Naive thymus-derived CD4-positive, alpha-beta T cell (primary cell): ENCODE results near the gene BUB3. TPM values are rescaled to one million over a fixed set of nuclear protein-coding genes. Genes with fewer than 3 reads are reported as not detected.
A peak's percentile ranks its signal among the peaks of the same experiment; 100 is the strongest.

Experiments used
- ATAC-seq: fragments of 150-1000 bp; cut with Tn5 transposase; 2 replicates; pipeline ENCODE4 v1.10.0; 2021; ENCODE audit warnings: mild to moderate bottlenecking, moderate library complexity
- CTCF ChIA-PET: fragments of 350-600 bp; sonication (Branson Sonifier 250); formaldehyde crosslinking; loops from one replicate; lab custom pipeline; 2021; ENCODE audit warnings: antibody characterized with exemption; lab: Charles Lee
- POLR2A ChIA-PET: fragments of 350-600 bp; sonication (Branson Sonifier 250); formaldehyde crosslinking; loops from one replicate; lab custom pipeline; 2021; ENCODE audit warnings: antibody characterized with exemption, inconsistent platforms; lab: Charles Lee
- DNase-seq, 9 donors: peaks; one replicate each; pipeline versions ENCODE4 v3.0.0 to v3.0.0-alpha.2; 2020 to 2022; ENCODE audit warnings: mixed read lengths in 1 of 9
- H3K27ac ChIP-seq: one replicate; pipeline ENCODE4 v1.7.0; 2013; ENCODE audit warnings: mild to moderate bottlenecking, low read depth, low read length, moderate library complexity
- H3K27me3 ChIP-seq, 2 donors: one replicate each; pipeline ENCODE4 v1.7.0; 2013; ENCODE audit warnings: low read length in 2 of 2, mild to moderate bottlenecking in 2 of 2, moderate library complexity in 2 of 2; ENCODE audit not compliant: control insufficient read depth in 2 of 2, insufficient read depth in 2 of 2
- H3K36me3 ChIP-seq, 3 experiments: 1 replicate in 2 of 3; 2 replicates in 1 of 3; pipeline ENCODE4 v1.7.0; 2013; ENCODE audit warnings: low read length in 3 of 3, mild to moderate bottlenecking in 3 of 3, moderate library complexity in 1 of 3; ENCODE audit not compliant: insufficient read depth in 3 of 3, control insufficient read depth in 2 of 3
- H3K4me1 ChIP-seq, 2 donors: one replicate each; pipeline ENCODE4 v1.7.0; 2013; ENCODE audit warnings: low read length in 2 of 2, mild to moderate bottlenecking in 2 of 2, moderate library complexity in 1 of 2; ENCODE audit not compliant: control insufficient read depth in 2 of 2, insufficient read depth in 2 of 2
- H3K4me3 ChIP-seq: 2 replicates; pipeline ENCODE4 v1.7.0; 2013; ENCODE audit warnings: mild to moderate bottlenecking, low read length
- H3K9me3 ChIP-seq, 3 experiments: 1 replicate in 2 of 3; 2 replicates in 1 of 3; pipeline ENCODE4 v1.7.0; 2013; ENCODE audit warnings: low read length in 3 of 3; ENCODE audit not compliant: control insufficient read depth in 2 of 3
- H3K27ac Mint-ChIP-seq, 9 donors: one replicate each; pipeline ENCODE4 v1.8.0; 2020 to 2022; ENCODE audit warnings: mixed read lengths in 9 of 9, mild to moderate bottlenecking in 8 of 9, moderate library complexity in 5 of 9, inconsistent platforms in 2 of 9
- H3K27me3 Mint-ChIP-seq, 5 donors: one replicate each; pipeline ENCODE4 v1.8.0; 2021 to 2022; ENCODE audit warnings: mixed read lengths in 5 of 5, mild to moderate bottlenecking in 1 of 5
- H3K36me3 Mint-ChIP-seq, 5 donors: one replicate each; pipeline ENCODE4 v1.8.0; 2020 to 2022; ENCODE audit warnings: mixed read lengths in 5 of 5, mild to moderate bottlenecking in 3 of 5, inconsistent platforms in 1 of 5
- H3K4me1 Mint-ChIP-seq, 7 donors: one replicate each; pipeline ENCODE4 v1.8.0; 2020 to 2022; ENCODE audit warnings: mixed read lengths in 7 of 7, mild to moderate bottlenecking in 3 of 7, inconsistent platforms in 1 of 7
- H3K4me3 Mint-ChIP-seq, 10 donors: one replicate each; pipeline ENCODE4 v1.8.0; 2020 to 2022; ENCODE audit warnings: mild to moderate bottlenecking in 10 of 10, mixed read lengths in 10 of 10, moderate library complexity in 6 of 10, inconsistent platforms in 2 of 10
- H3K9me3 Mint-ChIP-seq, 11 donors: one replicate each; pipeline ENCODE4 v1.8.0; 2020 to 2022; ENCODE audit warnings: mixed read lengths in 11 of 11, mild to moderate bottlenecking in 4 of 11, inconsistent platforms in 1 of 11, moderate library complexity in 1 of 11
- intact Hi-C, 2 donors: fragments of 100-400 bp; cut with micrococcal nuclease; formaldehyde crosslinking; loops; one replicate each; pipeline ENCODE4 v1.15.1; 2023
- polyA plus RNA-seq, 2 donors: library from polyadenylated mRNA; unstranded; fragments of 300-500 nt; fragmentation: Illumina TruSeq; gene quantifications; one replicate each; pipeline ENCODE4 v1.2.3, GENCODE V29; 2021
- total RNA-seq, 6 experiments: library from RNA in 5 of 6; stranded (reverse) in 5 of 6; gene quantifications; 1 replicate in 5 of 6; 2 replicates in 1 of 6; pipeline ENCODE4 v1.2.3 and lab custom pipeline; 2021 to 2026

Gene BUB3
- total and polyA plus RNA-seq, 7 experiments from 2014 or later: 91.4 to 255 (median 180) TPM

GRCh38 chr10:123144697-123145541 is 9.3 kb upstream of the BUB3 start:
- ChIA-PET POLR2A (interaction anchor here (1.3 to 1.7 kb wide), 2 partner anchors 9 to 11 kb away, joined by 3 to 6 read pairs; partner anchors contain the start of gene BUB3), CTCF (interaction anchor here (0.7 kb wide), 2 partner anchors 209 to 413 kb away, joined by 3 read pairs; no protein-coding TSS in a partner anchor)
- Histone ChIP-seq H3K27ac (no peak overlapping the region), H3K27me3 (peaks cover 36 to 61% of the 10 kb centered on the region in 2 donors), H3K4me3 (no peak overlapping the region), H3K36me3 (no peaks in the 10 kb centered on the region), H3K9me3 (no peaks in the 10 kb centered on the region), H3K4me1 (peaks cover 35 to 73% of the 10 kb centered on the region in 2 donors)
- Mint-ChIP-seq H3K27ac (peak overlapping the region in 2 of 9 donors; percentile 31 to 67), H3K4me3 (peak overlapping the region in 9 of 10 donors; percentile 7 to 71 (median 62)), H3K9me3 (peaks cover 0 to 4% (median 0%) of the 10 kb centered on the region in 11 donors), H3K36me3 (peaks cover 0 to 3% (median 0%) of the 10 kb centered on the region in 5 donors), H3K4me1 (peaks cover 25 to 76% (median 65%) of the 10 kb centered on the region in 7 donors), H3K27me3 (peaks cover 72 to 84% (median 77%) of the 10 kb centered on the region in 5 donors)
- intact Hi-C loops: loop anchor here in 1 of 2 donors (1.0 kb wide), 1 partner anchor 11 kb away; no protein-coding TSS in a partner anchor
- no peak for ATAC-seq
- DNase-seq: peak in 1 of 9 donors; percentile 26

DNA sequence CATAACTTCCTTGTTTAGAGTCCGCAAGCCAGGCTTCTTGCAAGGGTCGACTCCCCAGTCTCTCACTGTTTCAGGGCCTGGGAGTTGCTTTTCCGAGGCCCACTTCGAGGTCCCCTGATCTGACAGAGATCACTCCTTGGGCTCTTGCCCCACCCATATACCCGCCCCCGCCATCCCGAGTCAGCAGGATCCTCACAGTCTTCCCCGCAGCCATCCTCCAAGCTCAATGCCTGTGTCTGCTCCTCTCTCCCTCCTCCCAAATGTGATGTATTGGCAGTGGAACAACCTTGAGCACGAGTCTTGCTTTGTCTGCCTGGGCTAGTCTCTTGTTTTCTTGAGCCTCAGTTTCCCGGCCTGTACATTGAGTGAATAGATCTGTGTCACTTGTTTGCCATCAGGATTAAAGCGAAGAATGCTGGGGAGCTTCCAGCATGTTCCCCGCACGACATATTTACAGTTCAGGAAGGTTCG is 8.6 kb upstream of the BUB3 start:
- Histone ChIP-seq H3K27me3 (peaks cover 37 to 58% of the 10 kb centered on the region in 2 donors), H3K9me3 (no peaks in the 10 kb centered on the region), H3K4me3 (no peak overlapping the region), H3K4me1 (peaks cover 39 to 75% of the 10 kb centered on the region in 2 donors), H3K36me3 (no peaks in the 10 kb centered on the region), H3K27ac (no peak overlapping the region)
- H3K4me3 Mint-ChIP-seq: peak overlapping the region; percentile 24 to 71 (median 62)
- ChIA-PET CTCF (interaction anchor here (0.7 kb wide), 1 partner anchor 209 kb away, joined by 3 read pairs; no protein-coding TSS in a partner anchor), POLR2A (interaction anchor here (1.3 to 1.7 kb wide), 2 partner anchors 8 to 11 kb away, joined by 3 to 6 read pairs; partner anchors contain the start of gene BUB3)
- peaks cover 25 to 74% (median 64%) of the 10 kb centered on the region in 7 donors for H3K4me1 Mint-ChIP-seq
- peaks cover 0 to 3% (median 0%) of the 10 kb centered on the region in 5 donors for H3K36me3 Mint-ChIP-seq
- ATAC-seq (no peak), DNase-seq (no peak)
- intact Hi-C loops: loop anchor here in 1 of 2 donors (1.0 kb wide), 1 partner anchor 11 kb away; no protein-coding TSS in a partner anchor
- H3K27ac Mint-ChIP-seq: peak overlapping the region in 2 of 9 donors; percentile 31 to 66
- H3K27me3 Mint-ChIP-seq: peaks cover 70 to 84% (median 73%) of the 10 kb centered on the region in 5 donors
- peaks cover 0 to 4% (median 0%) of the 10 kb centered on the region in 11 donors for H3K9me3 Mint-ChIP-seq

- peaks cover 0 to 3% (median 0%) of the 10 kb centered on the region in 5 donors for H3K36me3 Mint-ChIP-seq
- H3K9me3 ChIP-seq: no peaks in the 10 kb centered on the region
- CTCF ChIA-PET: no interaction called here
Observed at GRCh38 chr10:123146013-123146893, 7.9 kb upstream of the BUB3 start.

GRCh38 chr10:123146894-123147634 is 7.1 kb upstream of the BUB3 start:
- peaks cover 55 to 84% (median 58%) of the 10 kb centered on the region in 5 donors for H3K27me3 Mint-ChIP-seq
- ATAC-seq: no peak
- peaks cover 39 to 86% of the 10 kb centered on the region in 2 donors for H3K4me1 ChIP-seq
- peaks cover 25 to 77% (median 64%) of the 10 kb centered on the region in 7 donors for H3K4me1 Mint-ChIP-seq
- ChIA-PET CTCF (no interaction called here), POLR2A (interaction anchor here (0.6 kb wide), 1 partner anchor 142 kb away, joined by 3 read pairs; no protein-coding TSS in a partner anchor)
- no peak overlapping the region for H3K4me3 ChIP-seq
- H3K9me3 Mint-ChIP-seq: peaks cover 0 to 4% (median 0%) of the 10 kb centered on the region in 11 donors
- H3K36me3 Mint-ChIP-seq: peaks cover 0 to 3% (median 0%) of the 10 kb centered on the region in 5 donors
- H3K4me3 Mint-ChIP-seq: peak overlapping the region; percentile 51 to 83 (median 68)
- DNase-seq: no peak
- no peaks in the 10 kb centered on the region for H3K36me3 ChIP-seq
- H3K27ac Mint-ChIP-seq: peak overlapping the region in 3 of 9 donors; percentile 15 to 61 (median 43)
- H3K27ac ChIP-seq: no peak overlapping the region
- no peaks in the 10 kb centered on the region for H3K9me3 ChIP-seq
- intact Hi-C loops: no loop called here
- H3K27me3 ChIP-seq: peaks cover 25 to 50% of the 10 kb centered on the region in 2 donors

More at GRCh38 chr10:123146013-123146893, 7.9 kb upstream of the BUB3 start:
- H3K27ac ChIP-seq: no peak overlapping the region
- intact Hi-C loops: no loop called here
- no peak for DNase-seq
- no peaks in the 10 kb centered on the region for H3K36me3 ChIP-seq
- peaks cover 39 to 82% of the 10 kb centered on the region in 2 donors for H3K4me1 ChIP-seq
- H3K27ac Mint-ChIP-seq: peak overlapping the region in 2 of 9 donors; percentile 43 to 66
- peaks cover 0 to 4% (median 0%) of the 10 kb centered on the region in 11 donors for H3K9me3 Mint-ChIP-seq
- no peak overlapping the region for H3K4me3 ChIP-seq
- ATAC-seq: no peak
- POLR2A ChIA-PET: interaction anchor here (0.6 to 1.7 kb wide), 3 partner anchors 8 to 142 kb away, joined by 3 to 6 read pairs (median 3); partner anchors contain the start of gene BUB3
- peaks cover 25 to 76% (median 63%) of the 10 kb centered on the region in 7 donors for H3K4me1 Mint-ChIP-seq
- H3K27me3 Mint-ChIP-seq: peaks cover 64 to 84% (median 67%) of the 10 kb centered on the region in 5 donors
- H3K4me3 Mint-ChIP-seq: peak overlapping the region in 9 of 10 donors; percentile 56 to 83 (median 71)
- H3K27me3 ChIP-seq: peaks cover 30 to 54% of the 10 kb centered on the region in 2 donors

DNA sequence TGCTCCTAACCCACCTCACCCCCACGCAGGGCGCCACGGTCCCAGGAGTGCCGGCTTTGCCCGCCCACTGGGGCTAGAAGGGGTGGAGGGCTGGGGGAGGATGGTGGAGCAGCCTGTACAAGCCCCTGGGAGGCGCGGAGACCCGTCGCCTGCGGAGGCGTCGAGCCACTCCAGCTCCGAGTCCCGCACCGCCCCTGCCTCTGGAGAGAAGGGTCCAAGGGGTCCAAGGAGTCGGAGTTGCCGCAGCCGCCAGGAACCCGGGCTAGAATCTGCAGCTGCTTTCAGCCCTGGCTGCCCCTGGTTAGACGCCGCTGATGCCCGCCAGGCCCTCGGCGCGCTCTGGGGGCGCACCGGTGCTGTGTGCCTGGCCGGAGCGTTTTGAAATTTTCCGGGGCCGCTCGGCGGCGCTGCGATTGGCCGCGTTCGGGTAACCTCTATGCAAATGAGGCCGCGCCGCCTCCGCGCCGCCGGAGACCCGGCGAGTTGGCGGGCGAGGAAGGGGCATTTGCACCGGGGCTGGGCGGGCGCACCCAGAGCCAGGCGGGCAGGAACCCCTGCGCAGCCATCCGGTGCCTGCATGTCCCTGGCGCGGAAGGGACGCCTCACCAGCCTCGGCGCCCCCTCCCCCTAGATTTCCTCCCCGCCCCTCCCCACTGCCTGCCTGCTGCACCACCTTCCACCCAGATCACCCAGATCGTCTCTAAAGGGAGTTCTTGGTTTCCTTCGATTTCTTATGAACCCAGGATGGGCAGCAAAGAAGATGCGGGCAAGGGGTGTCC is 6.4 kb upstream of the BUB3 start, which contains the start of gene HMX2:
Gene HMX2 (plus strand): TSS at position 502 of the 779 bp plus-strand sequence. CDS start 243 bp downstream, at position 745.
- Mint-ChIP-seq H3K4me3 (peak within 1 kb of the TSS; percentile 62 to 91 (median 89)), H3K36me3 (peaks cover 0 to 3% (median 0%) of the 10 kb centered on the region in 5 donors), H3K27me3 (peaks cover 50 to 82% (median 54%) of the 10 kb centered on the region in 5 donors), H3K4me1 (peaks cover 25 to 77% (median 62%) of the 10 kb centered on the region in 7 donors), H3K27ac (peak within 1 kb of the TSS in 5 of 9 donors; percentile 15 to 66 (median 43)), H3K9me3 (peaks cover 0 to 4% (median 0%) of the 10 kb centered on the region in 11 donors)
- DNase-seq (peak in 2 of 9 donors; percentile 37 to 40), ATAC-seq (peak; percentile 30)
- H3K4me1 ChIP-seq: peaks cover 33 to 79% of the 10 kb centered on the region in 2 donors
- intact Hi-C loops: loop anchor here in 1 of 2 donors (1.0 kb wide), 1 partner anchor 11 kb away; no protein-coding TSS in a partner anchor
- H3K4me3 ChIP-seq: peak within 1 kb of the TSS; percentile 52
- ChIA-PET CTCF (no interaction called here), POLR2A (no interaction called here)
- peaks cover 25 to 48% of the 10 kb centered on the region in 2 donors for H3K27me3 ChIP-seq
- no peak within 1 kb of the TSS for H3K27ac ChIP-seq
- H3K9me3 ChIP-seq: no peaks in the 10 kb centered on the region
- H3K36me3 ChIP-seq: no peaks in the 10 kb centered on the region
